Epithelial cell of esophagus (primary cell): ENCODE data around the gene MYRF.
A peak's percentile ranks its signal among the peaks of the same experiment; 100 is the strongest.

Experiments used
- DNase-seq: peaks from one replicate; pipeline ENCODE4 v3.0.0; 2010; ENCODE audit warnings: low read depth
- H3K4me3 ChIP-seq: 2 replicates; pipeline ENCODE4 v1.5.1; 2011; ENCODE audit warnings: mild to moderate bottlenecking, low read length, control low read depth
- TF ChIP-seq, protein P1 (sequence below): IDR thresholded peaks from 2 replicates; pipeline ENCODE4 v1.5.1; 2011; ENCODE audit warnings: low read depth, mild to moderate bottlenecking, low read length, control low read depth, inconsistent platforms; ENCODE audit not compliant: insufficient read depth; ENCODE audit errors: missing control alignments

The MYRF gene

DNA sequence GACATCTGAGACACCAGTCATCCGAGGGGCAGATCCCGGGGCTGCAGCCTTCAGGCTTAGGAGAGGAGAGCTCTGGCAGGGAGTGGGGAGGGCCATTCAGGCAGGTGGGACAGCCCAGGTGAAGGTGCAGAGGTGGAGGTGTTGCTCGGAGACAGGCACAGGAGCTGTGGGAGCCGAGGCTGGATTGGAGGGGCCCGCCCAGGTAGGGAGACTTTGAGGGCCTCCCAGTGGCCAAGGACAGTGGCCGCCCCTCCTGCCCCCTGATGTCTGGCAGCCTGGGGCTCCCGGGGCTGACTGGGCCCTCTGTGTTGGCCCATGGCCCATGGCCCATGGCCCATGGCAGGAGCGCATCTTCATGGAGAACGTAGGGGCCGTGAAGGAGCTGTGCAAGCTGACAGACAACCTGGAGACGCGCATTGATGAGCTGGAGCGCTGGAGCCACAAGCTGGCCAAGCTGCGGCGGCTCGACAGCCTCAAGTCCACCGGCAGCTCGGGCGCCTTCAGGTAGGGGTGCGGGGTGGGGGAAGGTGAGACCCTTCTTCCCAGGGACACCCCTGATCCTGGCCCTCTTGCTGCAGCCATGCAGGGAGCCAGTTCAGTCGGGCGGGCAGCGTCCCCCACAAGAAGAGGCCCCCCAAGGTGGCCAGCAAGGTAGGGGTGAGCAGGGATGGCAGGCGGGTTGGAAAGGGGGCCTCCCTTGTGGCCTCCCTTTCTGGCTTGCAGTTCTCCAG lies 26.6 kb downstream of the MYRF start:
- no peak overlapping the region for H3K4me3 ChIP-seq
- no peak for DNase-seq
- TF ChIP-seq, protein P1, sequence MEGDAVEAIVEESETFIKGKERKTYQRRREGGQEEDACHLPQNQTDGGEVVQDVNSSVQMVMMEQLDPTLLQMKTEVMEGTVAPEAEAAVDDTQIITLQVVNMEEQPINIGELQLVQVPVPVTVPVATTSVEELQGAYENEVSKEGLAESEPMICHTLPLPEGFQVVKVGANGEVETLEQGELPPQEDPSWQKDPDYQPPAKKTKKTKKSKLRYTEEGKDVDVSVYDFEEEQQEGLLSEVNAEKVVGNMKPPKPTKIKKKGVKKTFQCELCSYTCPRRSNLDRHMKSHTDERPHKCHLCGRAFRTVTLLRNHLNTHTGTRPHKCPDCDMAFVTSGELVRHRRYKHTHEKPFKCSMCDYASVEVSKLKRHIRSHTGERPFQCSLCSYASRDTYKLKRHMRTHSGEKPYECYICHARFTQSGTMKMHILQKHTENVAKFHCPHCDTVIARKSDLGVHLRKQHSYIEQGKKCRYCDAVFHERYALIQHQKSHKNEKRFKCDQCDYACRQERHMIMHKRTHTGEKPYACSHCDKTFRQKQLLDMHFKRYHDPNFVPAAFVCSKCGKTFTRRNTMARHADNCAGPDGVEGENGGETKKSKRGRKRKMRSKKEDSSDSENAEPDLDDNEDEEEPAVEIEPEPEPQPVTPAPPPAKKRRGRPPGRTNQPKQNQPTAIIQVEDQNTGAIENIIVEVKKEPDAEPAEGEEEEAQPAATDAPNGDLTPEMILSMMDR, result no peak

DNA sequence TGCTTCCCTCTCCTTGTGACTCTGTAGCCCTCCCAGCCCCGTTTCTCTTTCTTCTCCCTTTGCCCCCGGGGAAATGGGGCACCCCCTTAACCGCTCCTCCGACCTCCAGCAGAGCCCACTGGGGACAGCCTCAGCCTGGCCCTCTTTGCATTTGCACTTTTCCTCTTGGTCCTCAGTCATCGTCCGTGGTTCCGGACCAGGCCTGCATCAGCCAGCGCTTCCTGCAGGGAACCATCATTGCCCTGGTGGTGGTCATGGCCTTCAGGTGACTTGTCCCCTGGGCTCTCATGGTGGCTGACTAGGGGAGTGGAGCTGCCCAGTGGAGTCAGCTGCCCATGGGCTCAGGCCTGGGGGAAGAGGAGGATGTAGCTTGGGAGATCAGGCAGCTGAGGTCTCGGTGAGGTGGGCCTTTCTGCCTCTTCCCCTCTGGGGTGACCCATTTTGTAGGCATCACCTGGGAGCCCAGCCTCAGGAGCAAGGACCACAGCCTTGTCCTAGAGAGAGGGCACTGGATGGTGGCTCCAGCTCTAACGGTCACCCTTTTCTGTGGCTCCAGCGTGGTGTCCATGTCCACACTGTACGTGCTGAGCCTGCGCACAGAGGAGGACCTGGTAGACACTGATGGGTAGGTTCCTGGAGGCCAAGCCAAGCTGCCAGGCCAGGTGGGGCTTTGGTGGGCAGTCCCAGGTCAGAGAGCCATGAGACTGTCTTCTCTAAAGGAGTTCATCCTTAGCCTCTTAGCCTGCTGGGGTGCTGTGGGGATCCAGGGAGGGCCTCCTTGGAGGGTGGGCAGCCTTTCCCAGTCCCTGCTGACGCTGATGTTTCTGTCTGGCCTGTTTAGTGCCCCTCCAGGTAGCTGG lies 27.5 kb downstream of the MYRF start:
- no peak for DNase-seq
- no peak overlapping the region for H3K4me3 ChIP-seq
- TF ChIP-seq, protein P1, result no peak

DNA sequence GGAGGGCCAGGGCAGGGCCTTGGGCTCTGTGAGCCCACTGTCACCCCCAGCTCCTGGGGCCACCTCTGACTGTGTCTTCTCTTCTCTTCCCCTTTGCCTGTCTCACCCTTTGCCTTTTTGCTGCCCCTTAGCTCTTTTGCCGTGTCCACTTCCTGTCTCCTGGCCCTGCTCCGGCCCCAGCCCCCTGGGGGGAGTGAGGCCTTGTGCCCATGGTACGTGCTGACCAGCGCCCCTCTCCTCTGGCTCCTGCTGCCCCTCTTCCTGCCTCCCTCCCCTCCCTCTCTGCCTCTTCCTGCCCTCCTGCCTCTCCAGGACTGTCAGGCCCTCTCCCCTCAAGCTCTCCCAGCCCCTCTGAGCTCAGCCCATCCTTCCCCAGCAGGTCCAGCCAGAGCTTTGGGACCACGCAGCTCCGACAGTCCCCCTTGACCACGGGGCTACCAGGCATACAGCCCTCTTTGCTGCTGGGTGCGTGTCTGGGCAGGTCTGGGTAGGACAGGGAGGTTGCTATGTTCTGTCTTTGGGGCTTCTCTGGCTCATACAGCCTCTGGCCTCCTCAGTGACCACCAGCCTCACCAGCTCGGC lies 28.2 kb downstream of the MYRF start:
- DNase-seq, result peak; percentile 32
- TF ChIP-seq, protein P1, result no peak
- H3K4me3 ChIP-seq, result no peak overlapping the region

DNA sequence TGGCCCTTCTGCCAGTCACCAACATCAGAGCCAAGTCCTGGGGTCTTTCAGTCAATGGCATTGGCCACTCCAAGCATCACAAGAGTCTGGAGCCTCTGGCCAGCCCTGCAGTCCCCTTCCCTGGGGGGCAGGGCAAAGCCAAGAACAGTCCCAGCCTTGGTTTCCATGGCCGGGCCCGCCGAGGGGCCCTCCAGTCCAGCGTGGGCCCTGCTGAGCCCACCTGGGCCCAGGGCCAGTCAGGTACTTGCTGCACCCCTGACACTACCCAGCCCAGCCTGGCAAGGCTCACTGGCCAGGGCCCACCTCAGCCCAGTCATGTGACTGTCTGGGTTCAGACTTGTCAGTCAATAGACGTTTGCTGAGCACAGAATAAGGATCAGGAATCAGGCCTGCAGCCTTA lies 29.1 kb downstream of the MYRF start:
- TF ChIP-seq, protein P1, result no peak
- no peak overlapping the region for H3K4me3 ChIP-seq
- DNase-seq, result no peak

DNA sequence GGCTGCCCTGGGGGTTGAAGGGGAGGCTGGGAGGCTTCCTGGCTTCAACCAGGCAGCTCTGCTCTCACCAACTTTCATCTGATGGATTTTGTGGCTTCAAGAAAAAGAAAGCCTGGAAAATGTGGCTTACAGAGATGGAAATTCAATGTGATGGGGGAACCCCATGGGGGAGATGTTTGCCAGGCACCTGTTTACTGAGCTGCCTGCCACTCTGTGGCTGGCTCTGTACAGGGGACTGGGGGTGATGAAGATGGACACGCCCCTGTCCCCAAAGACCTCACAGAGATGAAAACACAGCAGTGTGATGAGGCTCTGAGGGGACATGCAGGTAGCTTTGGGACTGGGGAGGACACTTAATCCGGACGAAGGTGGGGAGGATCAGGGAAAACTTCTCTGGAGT lies 29.9 kb downstream of the MYRF start:
- TF ChIP-seq, protein P1, result no peak
- H3K4me3 ChIP-seq, result no peak overlapping the region
- no peak for DNase-seq

DNA sequence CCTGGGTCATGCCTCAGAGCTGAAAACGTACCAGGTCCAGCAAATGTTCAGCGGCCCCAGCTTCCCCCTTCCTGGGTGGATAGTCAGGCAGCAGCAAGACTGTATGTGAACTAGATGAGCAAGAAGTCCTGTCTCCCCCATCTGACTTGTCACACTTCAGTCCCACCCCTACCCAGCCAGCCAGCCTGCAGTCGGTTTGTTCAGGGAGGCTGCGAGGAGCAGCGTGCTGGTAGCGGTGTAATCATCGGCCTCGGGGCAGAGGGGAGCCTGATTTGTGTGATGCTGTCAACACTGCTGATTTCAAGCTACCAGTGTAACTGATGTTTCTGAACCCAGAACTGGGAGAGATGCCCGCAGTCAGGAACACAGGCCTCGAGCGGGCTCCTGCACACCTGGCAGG lies 30.4 kb downstream of the MYRF start:
- DNase-seq, result peak; percentile 20
- H3K4me3 ChIP-seq, result no peak overlapping the region
- TF ChIP-seq, protein P1, result no peak
